Lower leg skin (tissue), 4 donors: ENCODE data around the gene UACA. TPM values are rescaled to one million over a fixed set of nuclear protein-coding genes. Genes with fewer than 3 reads are reported as not detected.

ENCODE experiments used
- DNase-seq, 2 donors: peaks; one replicate each; pipeline ENCODE4 v3.0.0-alpha.2; 2019; ENCODE audit warnings: low spot score in 2 of 2
- H3K4me3 ChIP-seq: fragments of 200-600 bp; sonication (generic); 2 replicates; pipeline ENCODE4 v1.5.1; 2017; ENCODE audit warnings: mild to moderate bottlenecking, low read depth; ENCODE audit not compliant: poor library complexity, severe bottlenecking
- CTCF ChIP-seq, 3 donors: fragments of 450-650 bp; IDR thresholded peaks; one replicate each; pipeline ENCODE4 v1.5.1; 2016; ENCODE audit warnings: antibody characterized with exemption in 3 of 3, mild to moderate bottlenecking in 3 of 3, moderate library complexity in 2 of 3
- POLR2A ChIP-seq, 2 donors: fragments of 450-650 bp; IDR thresholded peaks; one replicate each; pipeline ENCODE4 v1.6.1; 2016 to 2017; ENCODE audit warnings: antibody characterized with exemption in 2 of 2, mild to moderate bottlenecking in 1 of 2, moderate library complexity in 1 of 2
- WGBS, 2 donors: methylation state at CpG; one replicate each; pipeline ENCODE4 v1.1.5; 2018; 5-methylcytosine and 5-hydroxymethylcytosine counted together
- intact Hi-C: fragments of 100-400 bp; cut with DNase I; formaldehyde crosslinking; loops from one replicate; pipeline ENCODE4 v1.15.0; 2023; ENCODE audit warnings: low total_unique reads
- total RNA-seq, 4 donors: library from RNA; depleted of rRNA; stranded (reverse); fragments of >200 nt; gene quantifications; one replicate each; pipeline ENCODE4 v1.1.0, GENCODE V29; 2016

The UACA gene
- total RNA-seq, 4 donors from 2014 or later = 37.8 to 47.3 (median 42.1) TPM

GRCh38 chr15:70714015-70714414 is 49.3 kb downstream of the UACA start:
- intact Hi-C loops = no loop called here
- H3K4me3 ChIP-seq = no peak overlapping the region
- 25 to 41% methylated on average over 2 of the region's 2 CpGs for WGBS, 2 donors
- TF ChIP-seq POLR2A (IDR thresholded peaks at IDR 0.05) (no peak), CTCF (IDR thresholded peaks at IDR 0.05) (no peak)
- no peak for DNase-seq

GRCh38 chr15:70712271-70712670 is 51.1 kb downstream of the UACA start:
- intact Hi-C loops = no loop called here
- TF ChIP-seq POLR2A (IDR thresholded peaks at IDR 0.05) = no peak
- no peak for TF ChIP-seq CTCF (IDR thresholded peaks at IDR 0.05)
- no peak for DNase-seq
- WGBS, 2 donors = 90 to 92% methylated on average over 3 of the region's 3 CpGs
- no peak overlapping the region for H3K4me3 ChIP-seq

- H3K4me3 ChIP-seq = no peak overlapping the region
- DNase-seq = no peak
- intact Hi-C loops = no loop called here
- TF ChIP-seq POLR2A (IDR thresholded peaks at IDR 0.05) = no peak
- TF ChIP-seq CTCF (IDR thresholded peaks at IDR 0.05) = no peak
- 96 to 98% methylated on average over 5 of the region's 5 CpGs for WGBS, 2 donors
Measured at GRCh38 chr15:70710714-70711113, 52.6 kb downstream of the UACA start.

- WGBS, 2 donors = 44 to 58% methylated on average over 3 of the region's 3 CpGs
- H3K4me3 ChIP-seq = no peak overlapping the region
- no peak for DNase-seq
- TF ChIP-seq CTCF (IDR thresholded peaks at IDR 0.05) = no peak
- no peak for TF ChIP-seq POLR2A (IDR thresholded peaks at IDR 0.05)
- intact Hi-C loops = no loop called here
Measured at GRCh38 chr15:70708839-70709238, 54.5 kb downstream of the UACA start.

- TF ChIP-seq POLR2A (IDR thresholded peaks at IDR 0.05) = no peak
- no peak for TF ChIP-seq CTCF (IDR thresholded peaks at IDR 0.05)
- no peak overlapping the region for H3K4me3 ChIP-seq
- 94% methylated on average over 4 of the region's 4 CpGs for WGBS, 2 donors
- no peak for DNase-seq
- intact Hi-C loops = no loop called here
Measured at GRCh38 chr15:70707686-70708300, 55.6 kb downstream of the UACA start.

- DNase-seq = no peak
- WGBS, 2 donors = 88 to 89% methylated on average over 5 of the region's 5 CpGs
- H3K4me3 ChIP-seq = no peak overlapping the region
- intact Hi-C loops = no loop called here
- no peak for TF ChIP-seq CTCF (IDR thresholded peaks at IDR 0.05)
- TF ChIP-seq POLR2A (IDR thresholded peaks at IDR 0.05) = no peak
Measured at GRCh38 chr15:70704731-70705130, 58.6 kb downstream of the UACA start.
